ENCODE measurements around the gene NT5C2.
A peak's percentile ranks its signal among the peaks of the same experiment; 100 is the strongest.

The NT5C2 gene

DNA sequence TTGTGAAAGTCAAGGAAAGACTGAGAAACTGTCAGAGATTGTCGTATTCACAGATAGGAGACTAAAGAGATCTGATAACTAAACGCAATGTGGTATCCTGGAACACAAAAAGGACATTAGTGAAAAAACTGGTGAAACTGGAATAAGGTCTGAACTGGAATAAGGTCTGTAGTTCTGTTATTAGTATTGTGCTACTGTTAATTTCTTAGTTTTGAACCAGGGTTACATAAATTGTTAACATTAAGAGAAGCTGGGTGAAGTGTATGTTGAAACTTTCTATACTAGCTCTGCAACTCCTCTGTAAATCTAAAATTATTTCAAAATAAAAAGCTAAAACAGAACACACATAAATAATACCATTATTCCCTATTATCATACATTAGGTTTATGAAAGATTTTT lies 3.4 kb upstream of the NT5C2 start:
- no peaks in the 10 kb centered on the region for H3K9me3 ChIP-seq (ENCODE audit: insufficient read depth, low read depth, low read length)
- H3K79me2 ChIP-seq (ENCODE audit: insufficient read depth, low read length), result peaks cover 14% of the 10 kb centered on the region
- peak overlapping the region; percentile 47 for H3K4me2 ChIP-seq (ENCODE audit: low read depth, low read length, poor library complexity, severe bottlenecking)
- H3K9ac ChIP-seq (ENCODE audit: low read depth, low read length, poor library complexity, severe bottlenecking), result peak overlapping the region; percentile 37
- peak overlapping the region; percentile 5 for H3K4me3 ChIP-seq (ENCODE audit: low read length, poor library complexity, severe bottlenecking)
- no peaks in the 10 kb centered on the region for H3F3A ChIP-seq (ENCODE audit: low read depth)
- no peak for TF ChIP-seq EZH2phosphoT487 (IDR thresholded peaks at IDR 0.05; ENCODE audit: borderline replicate concordance)
- TF ChIP-seq, protein P1, sequence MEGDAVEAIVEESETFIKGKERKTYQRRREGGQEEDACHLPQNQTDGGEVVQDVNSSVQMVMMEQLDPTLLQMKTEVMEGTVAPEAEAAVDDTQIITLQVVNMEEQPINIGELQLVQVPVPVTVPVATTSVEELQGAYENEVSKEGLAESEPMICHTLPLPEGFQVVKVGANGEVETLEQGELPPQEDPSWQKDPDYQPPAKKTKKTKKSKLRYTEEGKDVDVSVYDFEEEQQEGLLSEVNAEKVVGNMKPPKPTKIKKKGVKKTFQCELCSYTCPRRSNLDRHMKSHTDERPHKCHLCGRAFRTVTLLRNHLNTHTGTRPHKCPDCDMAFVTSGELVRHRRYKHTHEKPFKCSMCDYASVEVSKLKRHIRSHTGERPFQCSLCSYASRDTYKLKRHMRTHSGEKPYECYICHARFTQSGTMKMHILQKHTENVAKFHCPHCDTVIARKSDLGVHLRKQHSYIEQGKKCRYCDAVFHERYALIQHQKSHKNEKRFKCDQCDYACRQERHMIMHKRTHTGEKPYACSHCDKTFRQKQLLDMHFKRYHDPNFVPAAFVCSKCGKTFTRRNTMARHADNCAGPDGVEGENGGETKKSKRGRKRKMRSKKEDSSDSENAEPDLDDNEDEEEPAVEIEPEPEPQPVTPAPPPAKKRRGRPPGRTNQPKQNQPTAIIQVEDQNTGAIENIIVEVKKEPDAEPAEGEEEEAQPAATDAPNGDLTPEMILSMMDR (conservative IDR thresholded peaks at IDR 0.05; ENCODE audit: low read length), result no peak
- no peaks in the 10 kb centered on the region for H3K9me2 ChIP-seq (replicated peaks; ENCODE audit: low read depth, low read length)
- H3K4me1 ChIP-seq (ENCODE audit: insufficient read depth, low read length, poor library complexity, severe bottlenecking), result peaks cover 36% of the 10 kb centered on the region
- H4K20me1 ChIP-seq (ENCODE audit: insufficient read depth, low read length, poor library complexity, severe bottlenecking), result peaks cover 10% of the 10 kb centered on the region
- no peaks in the 10 kb centered on the region for H3K27me3 ChIP-seq (ENCODE audit: insufficient read depth, low read length, poor library complexity, severe bottlenecking)
- peak overlapping the region; percentile 34; the same call in 1 of the 2 replicates for H2AFZ ChIP-seq (ENCODE audit: low read length)
- no peaks in the 10 kb centered on the region for H3K36me3 ChIP-seq (ENCODE audit: insufficient read depth, low read length)

DNA sequence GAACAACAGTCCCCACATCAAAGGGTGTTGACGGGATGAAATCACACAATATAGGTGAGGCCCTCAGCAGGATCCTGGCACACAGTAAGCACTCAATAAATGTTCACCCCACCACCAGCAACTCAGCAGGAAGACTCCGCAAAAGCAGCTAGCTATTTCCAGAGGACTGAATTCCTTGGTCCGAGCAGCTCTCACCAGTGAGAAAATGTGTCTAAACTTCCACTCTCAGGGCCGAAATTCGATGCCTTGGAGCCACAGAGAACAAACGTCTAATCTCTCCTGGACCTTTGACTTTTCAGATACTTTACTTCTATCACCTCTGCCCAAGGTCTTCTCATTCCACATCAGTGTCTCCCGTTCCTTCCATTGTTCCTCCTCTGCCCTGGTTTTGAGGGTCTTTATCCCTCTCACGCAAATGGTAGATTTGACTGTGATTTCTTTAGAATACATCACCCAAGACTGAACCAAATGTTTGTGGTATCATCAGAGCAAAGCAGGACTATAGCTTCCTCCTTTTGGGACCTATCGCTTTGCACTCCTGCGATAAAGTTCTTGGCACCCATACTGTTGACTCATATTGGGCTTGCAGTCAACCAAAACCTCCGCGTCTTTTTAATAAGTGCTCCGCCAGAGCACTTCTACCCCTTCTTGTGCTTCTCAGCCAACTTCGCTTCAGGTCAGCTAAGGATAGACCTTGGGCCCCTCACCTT lies 903 bp upstream of the NT5C2 start:
- Histone ChIP-seq H3K9me2 (replicated peaks; ENCODE audit: low read depth, low read length) (no peaks in the 10 kb centered on the region), H3K36me3 (ENCODE audit: insufficient read depth, low read length) (no peaks in the 10 kb centered on the region), H3K9me3 (ENCODE audit: insufficient read depth, low read depth, low read length) (no peaks in the 10 kb centered on the region), H3K4me2 (ENCODE audit: low read depth, low read length, poor library complexity, severe bottlenecking) (peak overlapping the region; percentile 76), H3K4me1 (ENCODE audit: insufficient read depth, low read length, poor library complexity, severe bottlenecking) (peaks cover 51% of the 10 kb centered on the region), H3K79me2 (ENCODE audit: insufficient read depth, low read length) (peaks cover 39% of the 10 kb centered on the region), H2AFZ (ENCODE audit: low read length) (peak overlapping the region; percentile 49; the same call in 1 of the 2 replicates), H3K9ac (ENCODE audit: low read depth, low read length, poor library complexity, severe bottlenecking) (peak overlapping the region; percentile 96), H3K27me3 (ENCODE audit: insufficient read depth, low read length, poor library complexity, severe bottlenecking) (no peaks in the 10 kb centered on the region), H3K4me3 (ENCODE audit: low read length, poor library complexity, severe bottlenecking) (peak overlapping the region; percentile 96), H4K20me1 (ENCODE audit: insufficient read depth, low read length, poor library complexity, severe bottlenecking) (peaks cover 28% of the 10 kb centered on the region), H3F3A (ENCODE audit: low read depth) (no peaks in the 10 kb centered on the region)
- TF ChIP-seq EZH2phosphoT487 (IDR thresholded peaks at IDR 0.05; ENCODE audit: borderline replicate concordance), result no peak

DNA sequence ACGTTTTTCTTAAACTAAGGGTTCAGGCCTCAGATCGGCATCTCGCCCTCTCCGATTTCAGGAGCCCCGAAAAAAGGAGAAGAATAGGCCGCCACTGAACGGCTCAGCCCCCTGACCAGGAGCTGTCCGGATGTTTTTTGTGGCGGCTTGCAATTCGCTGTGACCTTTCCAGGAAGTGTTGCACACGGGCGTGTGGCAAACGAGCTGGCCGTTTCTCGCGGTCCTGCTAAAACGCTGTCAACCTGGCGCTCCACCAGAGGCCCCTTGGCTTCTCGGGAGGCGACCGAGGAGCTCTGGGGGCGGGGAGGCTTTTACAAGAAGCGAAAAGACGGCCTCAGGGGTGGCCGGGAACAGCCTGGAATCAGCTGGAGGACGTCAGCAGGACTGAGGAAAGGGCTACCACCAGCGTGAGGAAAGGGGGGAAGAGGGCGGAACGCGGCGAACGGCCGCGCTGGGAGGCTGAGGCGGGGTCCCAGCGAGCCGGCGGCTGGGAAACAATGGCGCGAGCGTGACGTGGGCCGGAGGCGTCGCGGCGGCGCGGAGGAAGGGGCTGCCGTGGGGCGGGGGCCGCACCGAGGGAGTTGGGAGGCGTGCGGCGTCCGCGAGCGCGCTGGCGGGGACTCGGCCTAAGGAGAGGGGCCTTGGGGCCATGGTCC lies 493 bp downstream of the NT5C2 start:
- Histone ChIP-seq H3K36me3 (ENCODE audit: insufficient read depth, low read length) (no peaks in the 10 kb centered on the region), H3K9me2 (replicated peaks; ENCODE audit: low read depth, low read length) (no peaks in the 10 kb centered on the region), H3K79me2 (ENCODE audit: insufficient read depth, low read length) (peaks cover 53% of the 10 kb centered on the region), H3K4me1 (ENCODE audit: insufficient read depth, low read length, poor library complexity, severe bottlenecking) (peaks cover 56% of the 10 kb centered on the region), H3K9ac (ENCODE audit: low read depth, low read length, poor library complexity, severe bottlenecking) (peak overlapping the region; percentile 96), H3K4me3 (ENCODE audit: low read length, poor library complexity, severe bottlenecking) (peak overlapping the region; percentile 96), H4K20me1 (ENCODE audit: insufficient read depth, low read length, poor library complexity, severe bottlenecking) (peaks cover 41% of the 10 kb centered on the region), H2AFZ (ENCODE audit: low read length) (peak overlapping the region; percentile 38; the same call in 1 of the 2 replicates), H3K9me3 (ENCODE audit: insufficient read depth, low read depth, low read length) (no peaks in the 10 kb centered on the region), H3K27me3 (ENCODE audit: insufficient read depth, low read length, poor library complexity, severe bottlenecking) (no peaks in the 10 kb centered on the region), H3F3A (ENCODE audit: low read depth) (no peaks in the 10 kb centered on the region), H3K4me2 (ENCODE audit: low read depth, low read length, poor library complexity, severe bottlenecking) (peak overlapping the region; percentile 99)
- TF ChIP-seq, protein P1 (conservative IDR thresholded peaks at IDR 0.05; ENCODE audit: low read length), result no peak
- no peak for TF ChIP-seq EZH2phosphoT487 (IDR thresholded peaks at IDR 0.05; ENCODE audit: borderline replicate concordance)

Data from Loucy (cell line).